HG02588 (cell line): ENCODE measurements around the gene SPAG17.

Source experiments
- ATAC-seq: cut with Tn5 transposase; IDR thresholded peaks from one replicate; pipeline ENCODE4 v1.9.1; 2021; ENCODE audit warnings: mild to moderate bottlenecking, moderate library complexity; ENCODE audit not compliant: unreplicated experiment

SPAG17 gene

DNA sequence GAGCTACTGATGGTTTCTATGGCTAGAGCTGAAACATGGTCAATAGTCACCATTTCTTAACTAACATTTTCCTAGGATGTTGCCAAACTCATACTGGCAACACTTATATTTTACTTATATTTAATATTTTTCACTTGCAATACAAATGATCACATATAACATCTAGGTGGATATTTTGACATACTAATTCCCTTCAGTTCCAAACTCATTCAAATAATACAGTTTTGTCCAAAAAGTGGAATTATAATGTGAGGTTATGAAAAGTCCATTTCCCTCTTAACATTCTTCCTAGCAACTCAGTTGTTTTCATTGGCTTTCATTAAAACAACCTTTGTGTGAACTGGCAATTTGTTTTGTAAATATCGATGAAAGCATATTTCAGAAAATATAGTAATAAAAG is 16.0 kb downstream of the SPAG17 start:
- ATAC-seq, result no peak

DNA sequence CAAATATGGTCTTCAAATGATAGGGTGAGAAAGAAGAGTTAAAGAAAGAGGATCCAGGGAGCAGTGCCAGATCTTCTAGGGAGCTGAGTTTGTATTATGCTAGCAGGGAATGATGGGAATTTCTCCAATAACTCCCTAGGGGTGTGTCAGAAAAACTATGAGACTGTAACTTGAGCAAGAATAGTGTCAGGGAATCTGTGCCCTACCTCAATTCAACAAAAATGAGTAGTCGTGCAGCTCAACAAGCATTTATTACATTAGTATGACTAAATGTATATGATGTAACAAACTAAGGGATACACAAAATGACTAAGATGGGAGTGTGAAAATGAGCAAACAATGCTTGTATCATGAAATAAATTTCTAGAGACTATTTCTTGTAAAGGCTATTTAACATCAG is 24.2 kb downstream of the SPAG17 start:
- ATAC-seq, result no peak

DNA sequence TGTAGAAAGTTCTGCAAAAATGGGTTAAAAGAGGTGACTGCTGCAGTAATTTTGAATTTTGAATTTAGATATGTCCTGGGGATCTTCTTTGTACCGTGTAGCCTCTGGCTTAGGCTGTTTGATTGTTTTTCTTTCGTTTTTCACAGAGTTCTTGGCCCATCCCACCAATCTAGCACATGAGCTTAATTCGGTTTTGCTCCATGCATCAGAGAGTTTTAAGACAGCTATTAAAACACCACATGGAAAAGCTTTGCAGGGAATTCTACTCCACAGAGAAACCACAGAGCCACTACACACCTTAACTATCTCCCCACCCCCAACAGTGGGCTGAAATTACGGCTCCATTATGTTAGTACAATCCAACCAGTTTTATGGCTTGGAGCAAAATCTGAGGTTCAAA is 25.5 kb downstream of the SPAG17 start:
- no peak for ATAC-seq

GRCh38 chr1:118158924-118159323 is 26.1 kb downstream of the SPAG17 start:
- no peak for ATAC-seq

DNA sequence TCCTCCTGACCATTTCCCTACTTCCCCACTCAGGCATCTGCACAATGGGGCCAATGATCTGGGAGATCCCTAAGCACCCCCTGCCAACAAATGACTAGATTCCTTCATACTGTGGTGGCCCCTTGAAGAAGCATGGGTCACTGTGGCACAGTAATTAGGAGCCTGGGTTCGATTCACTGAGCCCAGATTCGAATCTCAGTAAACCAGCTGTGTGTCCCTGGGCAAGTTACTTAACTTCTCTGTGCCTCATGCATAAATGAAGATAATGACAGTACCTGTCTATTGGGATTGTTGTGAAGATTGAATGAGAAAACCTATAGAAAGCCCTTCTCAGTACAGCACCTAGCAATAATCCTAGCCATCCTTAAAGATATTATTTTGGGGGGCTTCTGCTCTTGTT is 27.5 kb downstream of the SPAG17 start:
- no peak for ATAC-seq

- no peak for ATAC-seq
These were observed 29.9 kb downstream of the SPAG17 start for GRCh38 chr1:118155106-118155505.

- no peak for ATAC-seq
These were observed 30.8 kb downstream of the SPAG17 start for GRCh38 chr1:118154220-118154619.

DNA sequence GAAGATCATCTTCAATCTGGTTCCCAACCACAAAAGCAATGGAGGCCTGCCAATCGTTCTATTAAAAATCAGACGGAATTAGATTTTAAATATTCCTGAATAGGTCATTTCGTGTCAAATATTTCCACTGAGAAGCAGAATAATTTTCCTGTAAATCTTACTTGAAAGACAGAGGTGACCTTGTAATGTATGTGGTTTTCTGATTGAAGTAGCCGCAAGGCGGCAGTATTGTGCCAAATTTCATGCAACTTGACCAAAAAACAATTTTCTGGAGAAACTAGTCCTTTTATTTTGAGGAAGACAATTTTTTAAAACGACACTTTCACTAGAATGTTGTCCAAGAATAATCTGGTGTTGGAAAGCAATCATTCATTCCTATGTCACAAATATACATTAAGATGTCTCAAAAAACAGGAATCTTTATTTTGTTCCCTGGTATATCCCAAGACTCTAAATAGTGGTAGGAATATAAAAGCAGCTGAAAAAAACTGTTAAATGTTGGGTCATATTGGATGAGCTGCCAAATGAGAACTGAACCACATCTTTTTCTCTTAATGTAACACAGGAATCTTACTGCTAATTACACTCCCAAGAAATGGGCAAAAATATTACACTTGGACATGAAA is 33.6 kb downstream of the SPAG17 start:
- ATAC-seq, result no peak

- ATAC-seq, result no peak
These were observed 35.2 kb downstream of the SPAG17 start for GRCh38 chr1:118149799-118150198.

DNA sequence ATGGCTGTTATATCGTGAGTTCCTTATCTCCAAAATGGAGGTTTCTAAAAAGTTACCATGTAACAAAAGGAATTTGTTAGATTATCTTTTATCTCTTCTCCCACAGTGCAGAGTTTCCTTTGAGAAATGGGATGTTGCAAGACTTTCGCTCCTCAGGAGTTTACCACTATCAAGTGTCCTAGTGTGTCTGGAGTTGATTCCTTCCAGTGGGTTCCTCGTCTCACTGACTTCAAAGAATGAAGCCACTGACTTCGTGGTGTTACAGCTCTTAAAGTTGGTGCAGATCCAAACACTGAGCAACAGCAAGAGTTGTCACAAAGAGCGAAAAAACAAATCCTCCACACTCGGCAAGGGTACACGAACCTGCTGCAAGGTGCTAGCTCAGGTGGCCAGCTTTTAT is 37.0 kb downstream of the SPAG17 start:
- no peak for ATAC-seq

GRCh38 chr1:118147522-118147921 is 37.5 kb downstream of the SPAG17 start:
- ATAC-seq, result no peak

DNA sequence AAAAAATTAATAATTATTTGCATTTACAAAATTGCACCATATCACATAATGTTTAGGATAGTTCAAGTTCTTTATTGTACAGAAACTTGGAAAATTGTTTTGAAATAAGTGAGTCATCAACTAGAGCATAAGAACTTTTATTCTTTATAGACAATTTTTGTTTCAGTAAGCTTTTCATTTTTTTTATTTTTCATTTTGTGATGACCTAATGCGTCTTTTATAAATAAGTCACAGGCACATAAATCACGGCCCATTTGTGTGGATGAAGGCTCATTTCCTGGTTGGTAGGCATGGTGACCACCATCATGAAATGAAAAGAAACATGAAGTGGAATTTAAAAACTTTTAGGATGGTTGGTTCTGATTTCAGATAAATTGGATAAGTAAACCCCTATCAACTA is 39.3 kb downstream of the SPAG17 start:
- no peak for ATAC-seq

DNA sequence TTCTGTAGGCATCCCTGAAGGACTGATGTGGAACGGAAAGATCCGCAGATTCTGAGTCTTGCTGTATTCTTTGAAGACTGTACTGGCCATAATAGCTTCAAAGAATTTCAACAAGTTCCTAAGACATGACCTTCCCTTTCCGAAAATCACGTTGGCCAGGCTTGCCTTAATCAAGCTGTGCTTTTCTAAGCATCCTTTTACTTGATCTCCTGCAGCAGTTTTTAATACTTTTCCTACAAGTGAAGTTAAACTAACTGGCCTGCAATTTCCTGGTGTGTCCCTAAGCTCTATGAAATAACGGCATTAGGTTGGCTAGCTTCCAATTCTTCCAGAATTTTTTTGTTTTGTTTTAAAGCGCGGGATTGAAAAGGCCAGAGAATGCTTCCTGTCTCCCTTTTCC is 40.3 kb downstream of the SPAG17 start:
- no peak for ATAC-seq

DNA sequence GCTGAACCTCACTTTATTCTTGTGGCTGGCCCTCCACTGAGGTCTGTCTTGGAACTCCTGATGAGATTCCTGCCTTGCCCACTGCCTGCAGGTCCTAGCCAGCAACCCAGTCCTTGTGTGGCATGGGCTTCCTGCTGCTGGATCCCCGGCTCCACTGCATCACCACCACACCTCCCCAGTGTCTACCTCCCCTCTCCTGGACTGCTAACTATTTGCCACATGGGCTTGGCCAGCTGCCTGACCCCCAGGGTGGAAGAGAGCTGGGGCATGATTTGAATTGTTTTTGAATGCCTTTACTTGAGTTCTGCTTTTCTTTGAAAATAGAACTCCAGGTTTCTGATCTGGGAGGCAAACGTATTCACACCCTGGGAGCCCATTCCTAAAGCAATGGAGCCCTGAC is 41.2 kb downstream of the SPAG17 start:
- no peak for ATAC-seq

GRCh38 chr1:118143121-118143520 is 41.9 kb downstream of the SPAG17 start:
- ATAC-seq, result no peak

GRCh38 chr1:118142546-118142945 is 42.5 kb downstream of the SPAG17 start:
- ATAC-seq, result no peak

DNA sequence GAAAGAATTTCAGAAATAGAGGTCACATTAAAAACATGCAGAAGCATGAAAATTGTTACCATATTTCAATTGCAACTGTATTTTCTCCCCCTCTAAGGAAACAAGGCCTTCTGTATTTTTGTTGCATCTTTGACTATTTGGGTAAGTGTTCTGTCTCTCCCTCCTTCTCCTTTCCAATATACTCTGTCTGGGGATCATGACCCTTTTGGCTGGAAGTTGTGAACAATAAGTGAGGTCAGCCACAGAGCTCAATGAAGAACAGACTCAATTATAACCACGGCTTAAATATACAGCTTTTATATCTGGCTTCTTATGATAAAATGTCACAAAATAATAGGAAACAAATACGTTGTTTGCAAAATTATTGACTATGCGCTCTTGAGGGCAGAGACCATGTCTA is 47.1 kb downstream of the SPAG17 start:
- no peak for ATAC-seq

- ATAC-seq, result peak; percentile 100
These were observed 48.7 kb downstream of the SPAG17 start for GRCh38 chr1:118136187-118136941.

GRCh38 chr1:118132000-118132399 is 53.0 kb downstream of the SPAG17 start:
- ATAC-seq, result no peak

DNA sequence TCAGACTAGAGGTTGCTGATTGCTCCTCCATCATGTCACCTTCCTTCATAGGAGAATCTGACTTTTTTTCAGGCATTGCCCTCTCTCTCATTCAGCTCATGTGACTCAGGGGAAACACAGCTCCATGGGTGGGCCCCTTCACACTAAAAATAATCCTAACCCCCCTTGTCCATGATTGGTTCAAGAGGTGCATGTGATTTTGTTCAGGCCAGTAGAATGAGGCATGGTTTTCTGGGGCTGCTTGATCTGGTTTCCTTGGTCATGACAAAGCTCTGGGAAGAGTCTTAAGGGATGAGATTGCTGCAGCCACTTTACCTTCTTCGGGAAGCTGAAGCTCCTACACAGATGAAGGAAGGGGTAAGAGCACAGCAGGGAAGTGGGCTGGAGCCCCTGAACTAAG is 56.3 kb downstream of the SPAG17 start:
- no peak for ATAC-seq

GRCh38 chr1:118124064-118124463 is 61.0 kb downstream of the SPAG17 start:
- no peak for ATAC-seq

GRCh38 chr1:118123116-118123839 is 61.8 kb downstream of the SPAG17 start:
- ATAC-seq, result no peak
